GM23338 (cell line): Measurements from ENCODE around the gene OTOGL. TPM values are rescaled to one million over a fixed set of nuclear protein-coding genes. Genes with fewer than 3 reads are reported as not detected.

Experiments
- ATAC-seq: fragments of 200-7000 bp; cut with Tn5 transposase; 3 replicates; pipeline ENCODE4 v1.9.1; 2020
- DNase-seq: peaks from one replicate; pipeline ENCODE4 v3.0.0-alpha.2; 2015; ENCODE audit warnings: low spot score
- H2AFZ ChIP-seq: fragments of 200-600 bp; sonication (generic); 2 replicates; pipeline ENCODE4 v1.8.0; 2016; ENCODE audit warnings: antibody characterized with exemption, mild to moderate bottlenecking, moderate library complexity
- H3F3A ChIP-seq: fragments of 200-600 bp; sonication (generic); replicated peaks from 2 replicates; pipeline ENCODE4 v1.8.0; 2017; ENCODE audit warnings: antibody characterized with exemption, mixed run types, low read depth
- H3K27ac ChIP-seq: fragments of 200-600 bp; sonication (generic); 2 replicates; pipeline ENCODE4 v1.6.1; 2016; ENCODE audit warnings: low read depth
- H3K27me3 ChIP-seq: fragments of 200-600 bp; sonication (generic); 2 replicates; pipeline ENCODE4 v1.8.0; 2016; ENCODE audit warnings: mild to moderate bottlenecking, mixed run types, moderate library complexity; ENCODE audit not compliant: insufficient read depth
- H3K36me3 ChIP-seq: fragments of 200-600 bp; sonication (generic); 2 replicates; pipeline ENCODE4 v1.8.0; 2016; ENCODE audit warnings: mild to moderate bottlenecking; ENCODE audit not compliant: insufficient read depth
- H3K4me1 ChIP-seq: fragments of 200-600 bp; sonication (generic); 2 replicates; pipeline ENCODE4 v1.8.0; 2016; ENCODE audit warnings: mild to moderate bottlenecking, moderate library complexity; ENCODE audit not compliant: insufficient read depth
- H3K4me2 ChIP-seq: fragments of 200-600 bp; sonication (generic); 2 replicates; pipeline ENCODE4 v1.7.1; 2017; ENCODE audit warnings: mixed run types
- H3K4me3 ChIP-seq: fragments of 200-600 bp; sonication (generic); 2 replicates; pipeline ENCODE4 v1.6.1; 2016; ENCODE audit warnings: mixed run types
- H3K79me2 ChIP-seq: fragments of 200-600 bp; sonication (generic); replicated peaks from 2 replicates; pipeline ENCODE4 v1.8.0; 2017; ENCODE audit warnings: mild to moderate bottlenecking; ENCODE audit not compliant: insufficient read depth
- H3K9me2 ChIP-seq: fragments of 200-600 bp; sonication (generic); 2 replicates; pipeline ENCODE4 v1.8.0; 2017; ENCODE audit not compliant: insufficient read depth
- H4K20me1 ChIP-seq: fragments of 200-600 bp; sonication (generic); replicated peaks from 2 replicates; pipeline ENCODE4 v1.8.0; 2017; ENCODE audit warnings: mild to moderate bottlenecking; ENCODE audit not compliant: insufficient read depth
- H3K27ac Mint-ChIP-seq: 2 replicates; pipeline ENCODE4 v1.8.0; 2020; ENCODE audit warnings: inconsistent platforms, mild to moderate bottlenecking, moderate library complexity, mixed read lengths
- H3K27me3 Mint-ChIP-seq: 3 replicates; pipeline ENCODE4 v1.8.0; 2022; ENCODE audit warnings: low read depth, mild to moderate bottlenecking, moderate library complexity, mixed read lengths, inconsistent platforms; ENCODE audit not compliant: insufficient read depth, poor library complexity
- H3K36me3 Mint-ChIP-seq: 3 replicates; pipeline ENCODE4 v1.8.0; 2021; ENCODE audit warnings: low read depth, mild to moderate bottlenecking, inconsistent platforms, moderate library complexity, mixed read lengths
- H3K4me1 Mint-ChIP-seq: 3 replicates; pipeline ENCODE4 v1.8.0; 2020; ENCODE audit warnings: mild to moderate bottlenecking, inconsistent platforms, mixed read lengths
- H3K4me3 Mint-ChIP-seq: 3 replicates; pipeline ENCODE4 v1.8.0; 2021; ENCODE audit warnings: moderate library complexity, mild to moderate bottlenecking, inconsistent platforms, mixed read lengths
- H3K9me3 Mint-ChIP-seq: 3 replicates; pipeline ENCODE4 v1.8.0; 2020; ENCODE audit warnings: moderate library complexity, mild to moderate bottlenecking, inconsistent platforms, mixed read lengths
- CTCF ChIP-seq, 2 experiments: fragments of 200-600 bp in 1 of 2; sonication (generic) in 1 of 2; conservative IDR thresholded peaks; 2 replicates each; pipeline versions ENCODE4 v1.5.1 to v1.6.1; 2016 to 2017; ENCODE audit warnings: antibody characterized with exemption in 2 of 2, low read depth in 2 of 2, mild to moderate bottlenecking in 2 of 2, moderate library complexity in 1 of 2
- ETS1 ChIP-seq: IDR thresholded peaks from 2 replicates; pipeline ENCODE4 v1.6.1; 2016; ENCODE audit warnings: antibody characterized with exemption
- EZH2 ChIP-seq: fragments of 200-600 bp; sonication (generic); IDR thresholded peaks from one replicate; pipeline ENCODE4 v1.8.0; 2017; ENCODE audit warnings: antibody characterized with exemption, mild to moderate bottlenecking, low read depth; ENCODE audit not compliant: unreplicated experiment
- EZH2phosphoT487 ChIP-seq: fragments of 200-600 bp; sonication (generic); IDR thresholded peaks from one replicate; pipeline ENCODE4 v1.8.1; 2018; ENCODE audit warnings: antibody characterized with exemption; ENCODE audit not compliant: unreplicated experiment
- JUNB ChIP-seq: IDR thresholded peaks from one replicate; pipeline ENCODE4 v1.6.1; 2016; ENCODE audit warnings: antibody characterized with exemption; ENCODE audit not compliant: unreplicated experiment
- STAT1 ChIP-seq: IDR thresholded peaks from one replicate; pipeline ENCODE4 v1.6.1; 2016; ENCODE audit warnings: antibody characterized with exemption; ENCODE audit not compliant: unreplicated experiment
- ZNF114 ChIP-seq: fragments of 250-450 bp; sonication (Bioruptor Pico); IDR thresholded peaks from 2 replicates; pipeline ENCODE4 v1.5.0; 2020; ENCODE audit warnings: mild to moderate bottlenecking, moderate library complexity
- ZNF331 ChIP-seq: fragments of 250-450 bp; sonication (Bioruptor Pico); IDR thresholded peaks from 2 replicates; pipeline ENCODE4 v1.5.0; 2020; ENCODE audit warnings: low read depth, mild to moderate bottlenecking, moderate library complexity
- ZNF462 ChIP-seq: fragments of 250-450 bp; sonication (Bioruptor Pico); IDR thresholded peaks from 2 replicates; pipeline ENCODE4 v1.5.0; 2020; ENCODE audit warnings: mild to moderate bottlenecking, moderate library complexity
- polyA plus RNA-seq: library from polyadenylated mRNA; unstranded; fragments of >200 nt; fragmentation: Nextera tagmentation; extraction: Ambion mirVana; gene quantifications from 2 replicates; pipeline ENCODE4 v1.2.1, GENCODE V29; 2016
- total RNA-seq: library from RNA; depleted of rRNA; stranded (reverse); fragments of >200 nt; shearing (Covaris generic); gene quantifications from 2 replicates; pipeline ENCODE4 v1.2.3, GENCODE V29; 2014

The OTOGL gene
- total and polyA plus RNA-seq, 2 experiments from 2014 or later: 0.36 to 0.66 TPM

GRCh38 chr12:80212938-80213645 is 113.8 kb downstream of the OTOGL start:
- Histone ChIP-seq H3K27me3 (no peaks in the 10 kb centered on the region), H4K20me1 (no peaks in the 10 kb centered on the region), H3K4me3 (no peak overlapping the region), H3K79me2 (no peaks in the 10 kb centered on the region), H3F3A (no peaks in the 10 kb centered on the region), H3K36me3 (no peaks in the 10 kb centered on the region), H2AFZ (no peak overlapping the region), H3K9me2 (no peaks in the 10 kb centered on the region), H3K4me2 (no peak overlapping the region), H3K27ac (no peak overlapping the region), H3K4me1 (peaks cover 22% of the 10 kb centered on the region)
- H3K9me3 Mint-ChIP-seq: no peaks in the 10 kb centered on the region
- H3K4me1 Mint-ChIP-seq: peaks cover 42% of the 10 kb centered on the region
- DNase-seq: no peak
- H3K36me3 Mint-ChIP-seq: no peaks in the 10 kb centered on the region
- H3K4me3 Mint-ChIP-seq: no peak overlapping the region
- TF ChIP-seq ZNF462 (CRISPR knock-in tag) (no peak), EZH2 (no peak), ZNF331 (CRISPR knock-in tag) (no peak), ZNF114 (CRISPR knock-in tag) (no peak), CTCF (conservative IDR thresholded peaks at IDR 0.05; ENCODE audit: low read depth in 2 of 2) (no peak), EZH2phosphoT487 (no peak), ETS1 (no peak), JUNB (no peak), STAT1 (no peak)
- no peaks in the 10 kb centered on the region for H3K27me3 Mint-ChIP-seq
- no peak for ATAC-seq
- 0 out of 2 replicates have a peak overlapping the region, but pooled peaks have one; percentile 27 for H3K27ac Mint-ChIP-seq
